Measurements from ENCODE around the gene MPPED2.

MPPED2 gene

DNA sequence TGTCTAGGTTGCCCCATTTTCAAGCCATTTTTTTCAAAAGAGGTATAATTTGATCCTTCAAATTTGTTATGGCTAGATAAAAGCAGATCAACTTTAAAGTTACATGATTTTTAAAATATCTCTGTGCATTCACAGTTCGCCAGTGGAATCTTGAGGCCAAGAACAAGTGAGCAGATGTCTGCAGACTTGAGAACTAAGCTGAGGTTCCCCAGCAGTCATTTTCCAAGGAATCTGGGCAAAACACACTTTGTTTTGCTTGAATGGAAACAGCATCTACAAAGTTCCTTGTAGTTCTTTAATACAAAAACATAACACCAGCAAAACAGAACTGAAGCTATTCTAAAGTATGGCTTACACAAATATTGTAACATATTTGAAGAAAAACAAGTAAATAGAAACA is 7.7 kb downstream of the MPPED2 start:
- DNase-seq = no peak

DNA sequence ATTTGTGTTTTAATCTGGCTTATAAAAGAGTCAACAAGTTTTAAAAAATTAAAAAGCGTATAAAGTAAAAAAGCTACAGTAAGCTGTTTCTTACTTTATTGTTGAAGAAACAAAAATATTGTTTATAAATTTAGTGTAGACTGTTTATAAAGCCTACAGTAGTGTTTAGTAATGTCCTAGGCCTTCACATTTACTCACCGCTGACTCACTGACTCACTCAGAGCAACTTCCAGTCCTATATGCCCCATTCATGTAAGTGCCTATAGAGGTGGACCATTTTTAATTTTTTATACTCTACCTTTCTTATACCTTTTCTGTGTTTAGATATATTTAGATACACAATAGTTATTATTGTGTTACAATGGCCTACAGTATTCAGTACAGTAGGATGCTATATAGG is 12.2 kb downstream of the MPPED2 start:
- no peak for DNase-seq

DNA sequence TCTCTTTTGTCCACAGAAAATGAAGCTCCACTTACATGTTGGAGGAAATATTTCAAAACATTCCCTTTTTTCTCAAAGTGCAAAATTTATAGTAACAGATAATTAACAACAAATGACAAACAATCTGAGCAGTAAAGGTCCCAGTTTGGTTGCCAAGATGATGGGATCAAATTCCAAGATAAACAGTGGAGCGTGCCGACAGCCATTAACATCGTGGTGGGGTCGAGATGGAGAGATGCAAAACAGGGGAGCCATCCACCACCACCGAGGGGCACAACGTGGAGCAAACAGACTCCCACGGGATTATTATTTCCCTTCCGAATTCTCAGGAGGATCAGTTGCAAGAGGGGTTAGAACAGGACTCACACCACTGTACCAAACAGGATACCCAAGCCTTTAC is 17.2 kb downstream of the MPPED2 start:
- DNase-seq = no peak

DNA sequence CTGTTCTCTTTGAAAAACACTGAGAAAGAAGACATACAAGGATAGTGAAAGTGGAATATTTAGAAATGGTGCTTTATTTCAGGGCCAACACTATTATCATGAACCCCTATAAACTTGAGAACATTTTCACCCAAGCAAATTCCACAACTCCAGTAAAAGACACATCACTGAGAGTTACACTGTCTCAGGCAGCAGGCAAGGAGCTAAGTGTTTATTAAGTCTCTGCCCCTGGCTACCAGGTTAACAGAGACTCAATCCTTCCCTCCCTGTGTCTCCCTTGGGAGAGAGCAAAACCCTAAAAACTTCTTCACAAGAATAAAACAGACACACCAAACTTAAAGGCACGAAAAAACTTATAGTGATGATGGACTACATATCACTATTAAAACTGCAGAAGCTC is 18.5 kb downstream of the MPPED2 start:
- no peak for DNase-seq

DNA sequence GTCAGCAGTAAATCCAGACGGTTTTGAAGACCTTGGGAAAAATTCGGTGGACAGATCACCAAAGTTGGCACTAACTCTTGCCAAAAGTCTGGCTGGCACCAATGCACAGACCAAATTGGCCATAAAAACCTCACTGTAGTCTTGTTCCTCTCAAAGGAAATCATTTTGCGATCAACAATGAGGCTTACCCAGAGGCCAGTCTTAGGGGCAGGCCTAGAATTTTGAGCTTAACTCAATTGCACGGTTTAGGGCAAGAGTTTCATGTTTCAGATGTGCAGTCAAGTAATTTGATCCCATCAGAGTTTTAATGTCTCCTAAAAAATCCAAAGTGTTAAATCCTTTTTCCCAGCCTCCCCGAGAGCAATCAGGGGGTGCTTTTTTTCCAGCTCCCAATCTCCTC is 19.0 kb downstream of the MPPED2 start:
- DNase-seq = peak; percentile 40

DNA sequence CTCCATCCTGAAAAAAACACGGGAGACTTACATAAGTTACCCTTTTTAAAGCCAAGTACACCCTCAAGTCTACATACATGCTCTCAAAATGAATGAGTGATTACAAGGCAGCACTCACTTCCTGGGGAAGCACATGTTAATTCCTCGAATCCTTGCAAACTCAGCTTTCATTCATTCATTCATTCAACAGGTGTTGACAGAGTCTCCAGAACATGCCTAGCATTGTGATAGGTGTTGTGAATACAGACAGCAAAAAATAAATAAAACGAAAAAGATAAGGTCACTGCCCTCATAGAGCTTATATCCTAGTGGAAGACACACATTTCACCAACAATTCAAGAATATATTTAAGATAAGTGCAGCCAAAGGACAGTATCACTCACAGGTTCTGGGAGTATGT is 19.7 kb downstream of the MPPED2 start:
- DNase-seq = no peak

DNA sequence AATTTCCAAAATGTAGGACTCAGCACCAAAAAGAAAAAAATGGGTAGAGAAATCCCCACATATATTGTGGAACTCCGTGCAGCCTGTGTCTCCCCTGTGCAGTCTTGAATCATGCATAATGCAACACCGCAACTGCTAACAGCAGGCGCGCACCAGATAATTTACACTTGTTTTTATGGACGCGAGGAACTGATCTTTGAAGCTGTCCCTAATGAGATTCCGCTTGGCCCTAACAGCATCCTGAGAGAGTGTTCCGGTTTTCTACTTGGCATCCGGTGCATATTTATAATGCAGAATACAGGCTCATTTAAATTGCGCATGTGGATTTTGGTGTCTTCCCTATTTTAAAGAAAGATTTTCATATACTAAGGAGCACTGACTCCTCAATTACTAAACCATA is 21.1 kb downstream of the MPPED2 start:
- DNase-seq = no peak

DNA sequence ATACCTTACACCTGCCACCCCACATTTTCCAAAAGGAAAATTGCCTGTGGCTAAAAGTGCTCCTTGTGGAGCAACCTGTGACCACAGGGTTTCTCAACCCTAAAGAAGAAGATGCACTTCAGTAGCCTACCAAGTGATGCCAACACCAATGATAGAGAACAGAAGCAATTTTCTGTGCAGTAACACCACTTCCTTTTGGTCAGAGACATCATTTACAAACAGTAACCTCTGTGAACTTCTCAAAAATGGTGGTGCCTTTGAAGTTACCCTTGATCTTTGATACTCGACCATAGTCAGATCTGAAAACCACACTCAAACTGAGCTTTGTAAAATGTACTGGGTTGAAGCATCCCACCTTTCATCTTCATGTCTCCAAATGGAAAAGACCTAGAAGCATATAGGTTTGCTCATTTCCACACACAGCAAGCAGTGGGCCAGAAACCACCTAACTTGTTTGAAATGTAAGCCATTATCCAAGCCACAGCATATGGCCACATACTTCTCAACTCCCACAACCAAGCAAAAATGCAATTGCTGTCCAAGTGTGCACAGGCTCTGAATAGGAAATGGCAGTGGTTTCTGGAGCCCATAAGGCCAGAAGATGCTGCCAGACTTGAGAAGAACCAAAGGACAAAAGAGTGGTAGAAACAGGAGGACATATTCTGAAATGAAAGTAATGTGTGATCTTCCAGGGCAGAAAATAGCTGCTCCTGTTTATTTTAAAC is 24.3 kb downstream of the MPPED2 start:
- DNase-seq = peak; percentile 22

DNA sequence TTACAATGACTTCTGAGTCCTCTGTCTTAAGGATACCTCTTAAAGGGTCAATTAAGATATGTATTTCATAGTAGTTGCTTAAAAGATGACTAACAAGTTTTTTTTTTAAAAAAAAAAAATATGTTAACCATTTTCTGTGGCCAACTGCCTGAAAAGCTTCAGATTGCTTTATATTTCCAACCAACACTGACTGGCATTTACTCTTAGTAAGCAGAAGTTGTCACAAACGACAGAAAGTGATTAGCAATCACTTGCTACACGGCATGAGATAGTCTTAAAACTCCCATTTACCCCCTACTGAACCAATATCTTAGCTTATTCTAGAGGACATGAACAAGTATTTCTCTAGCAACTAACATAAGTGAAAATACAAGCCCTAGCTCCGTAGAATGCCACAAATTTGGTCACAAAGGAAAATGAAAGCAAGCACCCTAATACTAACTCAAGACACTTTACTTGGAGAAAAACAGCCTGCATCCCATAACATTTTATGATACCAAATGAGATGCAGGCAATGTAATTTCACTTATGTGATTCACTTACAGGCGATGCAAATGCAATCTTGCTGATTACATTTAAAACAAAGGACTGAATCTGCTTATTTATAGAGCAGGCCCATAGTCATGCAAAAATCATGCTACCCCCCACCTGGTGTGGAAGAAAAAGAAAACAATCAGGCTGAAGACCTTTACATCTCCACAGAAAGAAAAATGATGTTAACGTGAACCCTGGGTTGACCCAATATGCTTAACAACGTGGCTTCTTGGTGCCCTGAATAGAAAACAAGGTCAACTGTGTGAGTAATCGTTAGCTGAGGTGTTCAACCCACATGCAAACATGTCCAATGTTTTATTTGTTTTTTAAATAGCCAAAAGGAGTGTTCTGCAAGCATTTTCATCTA is 25.7 kb downstream of the MPPED2 start:
- no peak for DNase-seq

DNA sequence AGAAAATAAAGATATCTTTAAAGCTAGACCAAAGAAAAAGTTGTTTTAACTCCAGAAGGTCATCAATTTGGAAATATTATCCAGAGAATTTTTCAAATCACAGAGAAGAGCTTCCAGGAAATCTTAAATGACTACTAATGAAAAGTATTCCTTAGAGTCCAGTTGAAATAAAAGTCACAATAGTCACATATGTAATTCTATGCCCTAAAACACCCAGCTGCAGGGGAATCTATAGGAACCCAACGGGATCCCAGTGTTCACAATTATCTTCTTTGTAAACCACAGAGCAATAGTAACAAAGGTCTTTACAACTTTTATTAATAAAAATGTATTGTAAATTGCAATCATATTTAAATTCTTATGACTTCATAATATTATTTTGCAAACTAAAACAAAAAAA is 27.1 kb downstream of the MPPED2 start:
- no peak for DNase-seq

DNA sequence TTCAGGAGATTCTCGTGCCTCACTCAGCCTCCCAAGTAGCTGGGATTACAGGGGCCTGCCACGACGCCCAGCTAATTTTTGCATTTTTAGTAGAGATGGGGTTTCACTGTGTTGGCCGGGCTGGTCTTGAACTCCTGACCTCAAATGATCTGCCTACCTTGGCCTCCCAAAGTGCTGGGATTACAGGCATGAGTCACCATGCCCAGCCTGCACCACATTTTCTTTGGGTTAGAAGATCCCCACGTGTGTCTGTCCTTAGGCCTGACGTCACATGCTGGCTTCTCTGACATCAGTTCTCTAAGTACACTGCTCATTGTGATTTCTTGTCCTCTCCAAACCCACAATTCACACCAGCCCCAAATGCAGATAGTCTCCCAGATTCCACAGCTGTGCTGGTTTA is 31.6 kb downstream of the MPPED2 start:
- DNase-seq = peak; percentile 32

DNA sequence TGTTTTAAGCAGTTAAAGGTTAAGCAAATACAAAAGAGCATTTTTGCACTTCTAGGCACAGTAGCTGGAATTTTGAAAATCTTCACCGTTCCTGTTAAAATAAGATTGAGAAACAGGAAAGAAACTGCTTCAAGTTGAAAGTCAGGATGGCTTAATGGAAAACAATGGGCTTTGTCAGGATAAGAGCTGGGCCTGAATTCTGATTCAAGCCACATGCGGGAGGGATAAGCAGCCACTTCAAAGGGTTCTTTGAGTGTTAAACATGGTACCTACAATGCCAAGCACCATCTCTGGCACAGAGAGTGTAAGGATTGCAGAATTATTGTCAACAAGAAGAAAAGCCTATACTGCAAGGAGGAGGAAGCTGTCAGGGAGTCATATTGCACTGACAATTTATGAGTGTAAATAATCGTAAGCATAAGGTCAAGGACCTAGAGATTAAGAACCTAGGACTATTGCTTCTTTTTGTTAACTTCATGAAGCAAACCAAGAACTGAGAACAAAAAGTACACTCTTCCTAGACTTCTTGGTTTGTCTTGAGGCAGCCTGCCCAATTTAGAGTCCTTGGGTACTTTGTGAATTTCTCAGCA is 32.5 kb downstream of the MPPED2 start:
- DNase-seq = no peak

DNA sequence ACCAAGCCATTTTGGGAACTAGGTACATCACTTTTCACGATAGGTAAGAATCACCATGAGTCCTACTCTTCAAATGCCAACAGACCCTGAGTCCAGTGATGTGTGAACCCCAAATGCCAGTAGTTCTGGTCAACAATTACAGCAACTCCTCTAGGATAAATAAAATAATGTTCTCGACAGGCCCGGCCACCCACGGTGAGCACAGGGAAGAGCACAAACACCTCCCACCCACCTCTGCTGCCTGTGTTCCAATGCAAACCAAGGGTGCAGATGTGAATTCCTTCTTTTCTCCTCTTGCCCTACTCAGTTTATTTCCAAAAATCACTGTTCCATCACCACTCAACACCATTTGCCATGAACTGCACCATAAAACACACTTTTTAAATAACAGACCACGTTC is 33.3 kb downstream of the MPPED2 start:
- peak; percentile 24 for DNase-seq

DNA sequence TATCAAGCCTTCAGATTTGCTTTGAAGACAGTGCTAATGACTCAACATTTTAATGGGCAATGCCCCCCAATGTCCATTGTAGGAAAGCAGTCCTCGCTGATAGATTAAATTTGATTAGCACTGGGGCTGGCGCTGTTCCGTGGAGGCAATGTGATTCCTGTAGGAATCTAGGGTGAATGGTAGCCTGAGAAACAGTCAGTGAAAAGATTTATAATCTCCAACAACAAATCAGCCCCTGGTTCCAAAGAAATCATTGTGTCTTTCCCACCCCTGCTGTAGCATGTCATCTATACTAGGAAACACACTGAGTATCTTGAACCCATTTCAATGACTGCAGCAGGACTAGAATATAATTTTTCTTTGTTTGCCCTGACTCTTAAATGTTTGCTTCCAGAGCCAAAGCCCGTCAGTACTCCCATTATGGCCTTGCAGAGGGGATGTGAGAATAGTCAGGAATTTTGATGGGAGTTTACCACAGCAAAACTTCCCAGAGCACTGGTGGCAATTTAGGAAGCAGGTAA is 36.1 kb downstream of the MPPED2 start:
- DNase-seq = no peak

DNA sequence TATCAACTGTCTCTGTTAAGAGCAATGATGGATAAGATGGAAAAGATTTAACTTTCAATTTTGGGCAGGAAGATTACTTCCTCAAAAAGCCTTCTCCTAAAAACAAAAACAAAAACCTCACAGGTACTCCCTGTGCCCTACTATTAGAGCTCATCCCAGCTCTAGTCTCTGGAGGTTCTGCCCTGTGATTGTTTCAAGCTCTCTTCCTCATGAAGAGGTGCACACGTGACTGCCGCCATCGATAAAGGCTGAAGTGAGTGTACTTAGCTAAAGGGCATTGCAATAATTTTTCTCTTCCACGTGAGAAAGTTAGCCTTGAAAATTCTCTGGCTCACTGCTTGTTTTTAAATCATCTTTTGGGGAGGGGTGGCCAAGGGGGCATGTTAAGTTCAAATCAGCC is 36.6 kb downstream of the MPPED2 start:
- DNase-seq = no peak

DNA sequence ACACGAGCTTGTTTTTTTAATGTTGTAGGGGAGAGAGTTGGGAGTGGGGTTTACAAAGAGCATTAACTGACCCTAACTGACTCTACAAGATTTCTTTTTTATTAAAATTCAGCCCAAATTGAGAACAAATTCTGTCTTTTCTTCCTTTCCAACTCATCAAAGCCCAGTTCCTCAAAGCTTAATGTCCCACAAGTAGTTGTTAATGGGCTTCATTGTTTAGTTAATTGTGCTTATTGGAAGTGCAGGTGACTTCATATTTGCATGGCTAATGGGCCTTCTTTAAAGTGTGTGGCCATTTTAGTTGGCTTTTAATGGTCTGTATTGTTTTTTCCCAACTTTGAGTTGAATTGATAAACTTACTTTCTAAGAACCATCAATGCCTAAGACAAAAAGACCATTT is 39.8 kb downstream of the MPPED2 start:
- DNase-seq = no peak

DNA sequence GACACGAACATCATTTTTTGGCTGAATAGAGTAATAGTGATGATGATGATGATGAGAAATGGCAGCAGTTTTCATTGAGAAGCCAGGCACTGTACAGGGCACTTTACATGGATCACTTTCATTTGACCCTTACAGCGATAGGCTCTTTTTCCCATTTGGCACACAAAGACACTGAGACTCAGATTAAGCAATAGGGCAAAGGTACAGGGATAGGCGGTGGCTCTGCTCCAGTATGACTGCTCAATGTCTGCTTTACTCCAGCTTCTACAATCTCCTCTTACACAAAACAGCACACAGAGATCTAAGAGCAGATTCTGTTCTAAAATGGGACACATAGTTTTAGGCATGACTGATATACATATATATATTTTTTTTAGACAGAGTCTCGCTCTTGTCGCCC is 40.6 kb downstream of the MPPED2 start:
- no peak for DNase-seq

DNA sequence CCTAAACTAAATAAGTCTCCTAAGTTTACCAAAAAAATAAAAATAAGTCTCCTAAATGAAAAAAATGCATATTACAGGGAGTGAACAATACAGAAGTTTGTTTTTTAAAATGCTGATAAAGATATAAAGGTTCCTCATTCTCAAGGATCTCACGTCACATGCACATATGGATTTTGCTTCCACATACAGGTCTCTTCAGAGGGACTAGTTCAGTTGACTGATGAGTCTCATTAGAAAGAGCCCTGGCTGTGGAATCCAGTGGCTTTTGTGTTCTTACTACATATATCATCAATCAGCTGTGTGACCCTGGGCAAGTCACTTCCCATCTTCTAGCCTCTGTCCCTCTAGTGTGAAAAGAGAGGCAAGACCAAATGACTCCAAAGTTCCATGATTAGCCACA is 43.1 kb downstream of the MPPED2 start:
- no peak for DNase-seq

DNA sequence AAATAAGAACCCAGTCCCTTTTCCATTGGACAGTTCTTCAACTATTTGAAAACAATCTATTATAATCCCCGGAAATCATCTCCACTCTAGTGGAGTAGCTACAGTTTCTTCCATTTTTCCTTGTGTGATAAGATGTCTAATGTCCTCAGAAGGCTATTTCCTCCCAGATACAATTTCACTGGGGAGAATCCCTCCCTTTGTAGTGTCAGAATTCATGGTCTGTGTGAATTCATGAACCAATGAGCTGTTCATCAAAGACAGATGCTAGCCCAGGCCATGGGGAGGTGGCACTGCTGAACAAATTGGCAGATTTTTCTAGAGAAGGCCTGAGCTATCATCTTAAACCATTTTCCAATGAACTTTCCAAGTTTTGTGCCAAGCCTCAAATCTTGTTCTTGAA is 45.4 kb downstream of the MPPED2 start:
- no peak for DNase-seq

DNA sequence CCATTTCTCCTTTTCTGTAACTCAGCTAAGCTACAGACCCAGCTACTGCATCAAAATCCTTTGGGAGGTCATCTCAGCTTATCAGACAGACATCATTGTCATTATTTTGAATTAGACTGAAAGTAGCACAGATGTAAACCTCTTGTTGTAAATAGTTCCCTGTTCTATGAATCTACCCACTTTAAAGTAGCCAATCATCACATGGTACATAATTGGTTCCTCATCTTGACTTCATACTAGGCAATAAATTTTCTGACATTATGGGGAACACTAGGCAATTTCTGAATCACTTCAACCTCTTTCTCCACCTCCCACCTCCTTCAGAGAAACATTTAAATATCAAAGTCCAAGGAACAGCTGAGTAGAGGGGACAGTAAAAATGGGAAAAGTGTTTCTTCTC is 47.9 kb downstream of the MPPED2 start:
- no peak for DNase-seq

DNA sequence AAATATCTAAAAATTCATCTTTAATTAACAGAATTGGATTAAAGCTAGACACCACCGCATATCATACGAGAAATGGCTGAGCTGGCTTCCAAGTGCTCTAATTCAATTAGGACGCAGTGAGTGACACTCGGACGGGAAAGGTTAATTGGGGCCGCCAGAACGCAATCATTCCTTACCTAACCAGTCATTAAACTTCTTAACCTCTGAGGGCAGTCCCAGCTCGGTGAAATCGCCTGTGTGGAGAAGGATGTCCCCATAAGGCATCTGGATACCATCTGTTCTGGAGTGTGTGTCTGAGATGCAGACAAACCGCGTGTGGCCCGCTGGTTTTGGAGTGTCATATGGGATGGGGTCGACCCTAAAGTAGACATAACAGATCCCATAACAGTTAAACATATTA is 50.3 kb downstream of the MPPED2 start:
- no peak for DNase-seq

DNA sequence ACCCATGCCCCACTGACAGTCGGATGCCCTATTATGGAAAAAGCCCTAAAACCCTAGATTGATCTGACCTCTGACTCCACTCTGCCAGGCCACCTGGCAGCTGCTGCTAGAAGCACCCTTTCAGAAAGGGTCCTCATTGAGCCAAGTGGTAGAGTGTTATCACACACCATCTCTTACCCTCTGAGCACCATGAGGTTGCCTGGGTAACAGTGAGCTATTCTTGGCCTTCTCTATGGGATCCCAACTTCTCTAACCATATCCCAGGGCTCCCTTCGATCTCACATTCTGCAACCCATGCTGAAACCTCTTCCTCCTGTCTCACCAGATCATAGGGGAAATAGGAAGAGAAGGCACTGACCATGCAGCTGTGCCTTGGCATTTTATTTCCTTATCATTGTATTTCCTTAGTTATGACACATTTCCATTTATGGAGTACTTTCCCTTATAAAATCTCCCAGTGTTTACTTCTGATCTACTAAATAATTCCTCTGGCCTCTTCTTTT is 52.7 kb downstream of the MPPED2 start:
- DNase-seq = no peak

DNA sequence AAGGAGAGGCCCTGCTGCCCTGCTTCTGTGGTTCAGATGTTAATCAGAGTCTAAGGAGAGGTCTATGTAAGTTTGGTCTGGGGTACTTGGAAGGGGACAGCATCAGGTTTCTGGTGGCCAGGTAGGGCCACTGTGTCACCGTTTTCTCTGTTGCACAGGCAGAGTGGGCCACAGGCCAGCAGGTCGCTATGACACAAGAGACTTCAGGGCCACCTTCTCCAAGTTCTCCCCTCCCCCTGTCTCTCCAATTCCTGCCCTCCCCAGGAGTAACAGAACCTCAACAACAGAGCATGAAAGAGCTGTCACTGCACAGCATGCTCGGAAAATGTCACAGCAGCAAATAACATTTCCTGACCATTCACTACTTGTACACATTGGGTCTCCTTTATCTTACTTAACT is 58.6 kb downstream of the MPPED2 start:
- DNase-seq = no peak

DNA sequence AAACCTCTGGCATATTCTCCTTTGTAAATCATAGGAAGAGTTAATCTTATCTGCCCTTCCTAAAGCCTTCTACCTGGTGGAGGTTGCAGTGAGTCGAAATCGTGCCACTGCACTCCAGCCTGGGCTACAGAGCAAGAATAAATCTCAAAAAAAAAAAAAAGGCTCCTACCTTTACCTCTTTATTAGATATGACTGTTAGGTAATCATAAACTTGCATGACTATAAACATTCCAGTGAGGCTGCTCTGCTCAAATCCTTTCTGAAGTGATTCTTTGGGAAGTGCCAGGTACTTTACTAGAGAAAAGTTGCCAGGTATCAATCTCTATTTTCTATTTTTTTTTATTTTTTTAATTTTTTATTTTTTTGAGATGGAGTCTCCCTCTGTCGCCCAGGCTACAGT is 59.6 kb downstream of the MPPED2 start:
- DNase-seq = no peak
